Measurements from ENCODE around the gene TMEM54. TPM values are rescaled to one million over a fixed set of nuclear protein-coding genes. Genes with fewer than 3 reads are reported as not detected.

TMEM54 gene
- total RNA-seq, 1 donor from 2014 or later, result 14.5 TPM

DNA sequence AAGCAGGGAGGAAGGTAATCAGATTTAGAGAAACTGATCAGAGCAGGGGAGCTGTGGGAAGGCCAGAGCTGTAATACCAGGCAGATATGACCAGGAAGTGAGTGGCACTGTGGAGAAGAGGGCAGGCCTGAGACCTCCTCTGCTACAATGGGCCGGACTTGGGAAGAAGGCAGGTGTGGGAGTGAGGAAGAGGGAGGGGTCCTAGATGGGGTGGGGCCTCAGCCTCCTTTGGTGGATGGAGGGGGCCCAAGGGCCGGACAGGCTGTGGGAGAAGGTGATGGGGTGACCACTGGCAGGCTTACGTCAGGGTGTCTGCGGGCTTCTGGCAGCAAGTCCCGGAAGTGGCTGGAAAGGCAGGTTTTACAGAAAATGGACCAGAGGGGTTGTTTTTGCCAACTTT is 19.9 kb downstream of the TMEM54 start:
- H3K4me2 ChIP-seq, result no peak overlapping the region
- H3K9ac ChIP-seq, result no peak overlapping the region
- no peak overlapping the region for H3K4me3 ChIP-seq
- H3K4me3 Mint-ChIP-seq, result peak overlapping the region; percentile 38
- H3K27ac ChIP-seq, result no peak overlapping the region
- no peaks in the 10 kb centered on the region for H3K36me3 Mint-ChIP-seq
- peaks cover 25% of the 10 kb centered on the region for H3K27me3 ChIP-seq
- H3F3A ChIP-seq (ENCODE audit: low read depth), result peaks cover 8% of the 10 kb centered on the region
- no peak for DNase-seq (ENCODE audit: low spot score)
- H3K9me3 Mint-ChIP-seq, result no peaks in the 10 kb centered on the region
- H3K79me2 ChIP-seq (ENCODE audit: low read depth), result no peaks in the 10 kb centered on the region
- H3K4me1 Mint-ChIP-seq, result peaks cover 25% of the 10 kb centered on the region
- H4K20me1 ChIP-seq (ENCODE audit: low read depth), result peaks cover 16% of the 10 kb centered on the region
- H3K27ac Mint-ChIP-seq, result no peak overlapping the region
- no peaks in the 10 kb centered on the region for H3K36me3 ChIP-seq
- TF ChIP-seq EZH2 (IDR thresholded peaks at IDR 0.05) (no peak), EZH2phosphoT487 (IDR thresholded peaks at IDR 0.05) (no peak)
- TF ChIP-seq, protein P1, sequence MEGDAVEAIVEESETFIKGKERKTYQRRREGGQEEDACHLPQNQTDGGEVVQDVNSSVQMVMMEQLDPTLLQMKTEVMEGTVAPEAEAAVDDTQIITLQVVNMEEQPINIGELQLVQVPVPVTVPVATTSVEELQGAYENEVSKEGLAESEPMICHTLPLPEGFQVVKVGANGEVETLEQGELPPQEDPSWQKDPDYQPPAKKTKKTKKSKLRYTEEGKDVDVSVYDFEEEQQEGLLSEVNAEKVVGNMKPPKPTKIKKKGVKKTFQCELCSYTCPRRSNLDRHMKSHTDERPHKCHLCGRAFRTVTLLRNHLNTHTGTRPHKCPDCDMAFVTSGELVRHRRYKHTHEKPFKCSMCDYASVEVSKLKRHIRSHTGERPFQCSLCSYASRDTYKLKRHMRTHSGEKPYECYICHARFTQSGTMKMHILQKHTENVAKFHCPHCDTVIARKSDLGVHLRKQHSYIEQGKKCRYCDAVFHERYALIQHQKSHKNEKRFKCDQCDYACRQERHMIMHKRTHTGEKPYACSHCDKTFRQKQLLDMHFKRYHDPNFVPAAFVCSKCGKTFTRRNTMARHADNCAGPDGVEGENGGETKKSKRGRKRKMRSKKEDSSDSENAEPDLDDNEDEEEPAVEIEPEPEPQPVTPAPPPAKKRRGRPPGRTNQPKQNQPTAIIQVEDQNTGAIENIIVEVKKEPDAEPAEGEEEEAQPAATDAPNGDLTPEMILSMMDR (IDR thresholded peaks at IDR 0.05), result no peak
- no peaks in the 10 kb centered on the region for H3K9me3 ChIP-seq (ENCODE audit: low read depth)
- H3K4me1 ChIP-seq, result peaks cover 41% of the 10 kb centered on the region
- peaks cover 41% of the 10 kb centered on the region for H3K27me3 Mint-ChIP-seq (ENCODE audit: insufficient read depth, low read depth)
- H2AFZ ChIP-seq (replicated peaks), result no peak overlapping the region

DNA sequence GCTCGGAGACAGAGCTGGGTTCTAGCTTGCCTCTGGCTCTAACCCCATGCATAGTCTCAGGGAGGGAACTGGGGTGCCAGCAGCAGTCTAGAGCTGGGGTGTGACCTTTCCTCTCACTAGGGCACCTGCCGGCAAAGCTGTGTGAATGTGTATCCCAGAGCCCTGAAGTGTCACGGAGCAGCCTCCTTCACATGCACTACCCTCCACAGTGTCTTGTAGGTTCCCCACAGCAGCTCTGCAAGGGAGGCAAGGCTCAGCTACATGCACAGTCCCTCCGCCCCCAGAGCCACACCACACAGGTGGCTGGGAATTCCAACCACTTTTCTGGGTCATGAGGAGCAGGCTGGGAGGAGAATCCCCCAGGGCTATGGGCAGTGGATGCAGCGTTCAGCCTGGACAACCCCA is 22.6 kb downstream of the TMEM54 start:
- Mint-ChIP-seq H3K36me3 (no peaks in the 10 kb centered on the region), H3K27ac (no peak overlapping the region), H3K4me3 (no peak overlapping the region), H3K4me1 (peaks cover 28% of the 10 kb centered on the region), H3K9me3 (no peaks in the 10 kb centered on the region), H3K27me3 (ENCODE audit: insufficient read depth, low read depth) (peaks cover 30% of the 10 kb centered on the region)
- H3K27ac ChIP-seq, result no peak overlapping the region
- H3K9ac ChIP-seq, result no peak overlapping the region
- no peak overlapping the region for H2AFZ ChIP-seq (replicated peaks)
- H3K4me3 ChIP-seq, result no peak overlapping the region
- no peaks in the 10 kb centered on the region for H3K79me2 ChIP-seq (ENCODE audit: low read depth)
- peaks cover 17% of the 10 kb centered on the region for H3F3A ChIP-seq (ENCODE audit: low read depth)
- DNase-seq (ENCODE audit: low spot score), result no peak
- peak overlapping the region; percentile 27 for H3K4me2 ChIP-seq
- no peaks in the 10 kb centered on the region for H4K20me1 ChIP-seq (ENCODE audit: low read depth)
- no peaks in the 10 kb centered on the region for H3K27me3 ChIP-seq
- peaks cover 38% of the 10 kb centered on the region for H3K4me1 ChIP-seq
- H3K36me3 ChIP-seq, result no peaks in the 10 kb centered on the region
- TF ChIP-seq EZH2 (IDR thresholded peaks at IDR 0.05), result no peak
- TF ChIP-seq EZH2phosphoT487 (IDR thresholded peaks at IDR 0.05), result no peak
- TF ChIP-seq, protein P1 (IDR thresholded peaks at IDR 0.05), result no peak
- H3K9me3 ChIP-seq (ENCODE audit: low read depth), result no peaks in the 10 kb centered on the region

GRCh38 chr1:32878183-32878582 is 23.0 kb downstream of the TMEM54 start:
- H3K4me1 Mint-ChIP-seq, result peaks cover 27% of the 10 kb centered on the region
- H3K27me3 Mint-ChIP-seq (ENCODE audit: insufficient read depth, low read depth), result peaks cover 28% of the 10 kb centered on the region

DNA sequence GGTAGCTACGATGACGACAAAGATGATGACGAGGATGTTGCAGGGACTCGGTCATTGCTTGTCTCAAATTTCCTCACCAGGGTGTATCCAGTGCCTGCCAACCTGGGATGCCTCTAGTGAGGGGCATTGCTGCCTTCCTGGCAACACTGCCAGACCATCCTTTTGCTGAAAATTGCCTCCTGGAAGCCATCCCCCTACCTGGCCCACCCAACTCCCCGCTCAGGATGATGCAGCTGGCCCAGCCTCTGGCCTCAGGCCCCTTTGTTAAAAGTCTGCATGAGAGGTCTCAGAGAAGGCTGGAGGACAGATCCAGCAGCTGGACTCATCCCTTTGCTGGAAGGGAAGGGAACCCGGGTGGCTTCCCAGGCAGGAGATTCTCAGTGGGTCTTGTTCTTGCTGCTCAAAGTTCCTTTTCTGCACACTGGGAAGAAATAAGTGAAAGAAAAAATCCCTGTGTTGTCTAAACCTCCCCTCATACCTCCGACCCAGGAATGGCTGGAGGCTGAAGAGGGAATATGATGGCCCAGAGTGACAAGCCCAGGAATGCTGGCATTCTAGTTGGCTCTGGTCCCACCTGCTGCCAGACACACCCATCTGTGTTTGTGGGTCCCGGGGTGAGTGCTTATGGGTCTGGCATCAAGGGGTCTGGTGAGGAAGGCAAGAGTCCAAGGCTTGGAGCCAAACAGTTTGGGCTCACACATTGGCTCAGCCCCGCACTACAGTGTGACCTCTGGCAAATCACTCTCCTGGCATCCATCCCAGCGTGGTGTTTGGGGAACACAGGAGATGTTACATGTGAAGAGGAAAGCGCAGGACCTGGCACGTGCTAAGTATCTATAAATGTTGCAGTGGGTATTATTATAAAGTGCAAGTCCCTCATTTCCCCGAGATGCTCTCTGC is 23.7 kb downstream of the TMEM54 start:
- H3K4me2 ChIP-seq, result no peak overlapping the region
- Mint-ChIP-seq H3K27ac (no peak overlapping the region), H3K9me3 (no peaks in the 10 kb centered on the region), H3K4me3 (no peak overlapping the region), H3K27me3 (ENCODE audit: insufficient read depth, low read depth) (peaks cover 36% of the 10 kb centered on the region), H3K4me1 (peaks cover 32% of the 10 kb centered on the region), H3K36me3 (no peaks in the 10 kb centered on the region)
- TF ChIP-seq EZH2 (IDR thresholded peaks at IDR 0.05), result no peak
- no peak for TF ChIP-seq EZH2phosphoT487 (IDR thresholded peaks at IDR 0.05)
- TF ChIP-seq, protein P1 (IDR thresholded peaks at IDR 0.05), result no peak
- H3K79me2 ChIP-seq (ENCODE audit: low read depth), result no peaks in the 10 kb centered on the region
- H3K36me3 ChIP-seq, result no peaks in the 10 kb centered on the region
- no peaks in the 10 kb centered on the region for H4K20me1 ChIP-seq (ENCODE audit: low read depth)
- H3K27ac ChIP-seq, result no peak overlapping the region
- DNase-seq (ENCODE audit: low spot score), result no peak
- peaks cover 21% of the 10 kb centered on the region for H3F3A ChIP-seq (ENCODE audit: low read depth)
- H2AFZ ChIP-seq (replicated peaks), result no peak overlapping the region
- H3K9ac ChIP-seq, result no peak overlapping the region
- no peaks in the 10 kb centered on the region for H3K27me3 ChIP-seq
- peaks cover 38% of the 10 kb centered on the region for H3K4me1 ChIP-seq
- no peak overlapping the region for H3K4me3 ChIP-seq
- no peaks in the 10 kb centered on the region for H3K9me3 ChIP-seq (ENCODE audit: low read depth)

More at GRCh38 chr1:32878183-32878582, 23.0 kb downstream of the TMEM54 start:
- Mint-ChIP-seq H3K4me3 (no peak overlapping the region), H3K27ac (no peak overlapping the region), H3K36me3 (no peaks in the 10 kb centered on the region), H3K9me3 (no peaks in the 10 kb centered on the region)
- Histone ChIP-seq H3K27ac (no peak overlapping the region), H3K27me3 (no peaks in the 10 kb centered on the region), H3K9me3 (ENCODE audit: low read depth) (no peaks in the 10 kb centered on the region), H3K79me2 (ENCODE audit: low read depth) (no peaks in the 10 kb centered on the region), H3F3A (ENCODE audit: low read depth) (peaks cover 17% of the 10 kb centered on the region), H3K4me3 (no peak overlapping the region), H3K4me2 (peak overlapping the region; percentile 27), H3K4me1 (peaks cover 38% of the 10 kb centered on the region), H3K9ac (no peak overlapping the region), H2AFZ (replicated peaks) (no peak overlapping the region), H3K36me3 (no peaks in the 10 kb centered on the region), H4K20me1 (ENCODE audit: low read depth) (no peaks in the 10 kb centered on the region)
- no peak for TF ChIP-seq EZH2phosphoT487 (IDR thresholded peaks at IDR 0.05)
- TF ChIP-seq EZH2 (IDR thresholded peaks at IDR 0.05), result no peak
- peak; percentile 44 for DNase-seq (ENCODE audit: low spot score)
